ENCODE data around the gene SEM1.
"Not testable (repeated sequence)": the region's sequence is repeated elsewhere in the genome, so short reads cannot be mapped to it uniquely, and the experiment has no call there.

SEM1 gene

DNA sequence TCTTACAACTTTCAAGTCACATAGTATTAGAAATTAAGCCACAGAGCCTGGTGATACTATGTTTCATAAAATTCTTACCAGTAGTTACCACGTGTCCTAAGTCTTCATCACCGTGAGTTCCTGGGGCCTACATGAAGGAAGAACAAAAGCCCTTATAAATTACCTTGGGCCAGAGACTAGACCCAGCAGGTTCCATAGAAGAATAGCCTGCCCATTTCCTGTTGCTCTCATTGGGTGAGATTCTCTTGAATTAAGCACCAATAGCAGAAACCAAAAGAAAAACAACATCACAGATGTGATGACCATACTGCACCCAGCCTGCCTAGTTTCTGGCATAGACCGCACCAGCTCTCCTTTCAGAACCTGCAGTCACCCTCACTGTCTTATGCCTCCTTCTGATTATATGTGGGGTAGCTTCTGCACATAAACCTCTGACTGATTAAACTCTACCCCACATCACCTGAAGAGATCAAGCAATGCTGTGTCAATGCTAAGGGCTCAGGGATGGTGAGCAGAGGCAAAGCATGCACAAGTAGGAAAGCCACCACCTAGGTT is 18.0 kb upstream of the SEM1 start:
- no peak overlapping the region for H3K4me3 ChIP-seq (ENCODE audit: low read length in 2 of 2)
- no peak overlapping the region for H3K27ac ChIP-seq (ENCODE audit: low read length)
- no peaks in the 10 kb centered on the region for H3K27me3 ChIP-seq (ENCODE audit: control insufficient read depth in 1 of 2, insufficient read depth in 2 of 2, low read length in 2 of 2)
- H3K9me3 ChIP-seq (ENCODE audit: control insufficient read depth in 2 of 2, low read length in 2 of 2) = no peaks in the 10 kb centered on the region
- H3K36me3 ChIP-seq (ENCODE audit: control insufficient read depth in 2 of 2, insufficient read depth in 2 of 2, low read length in 2 of 2) = no peaks in the 10 kb centered on the region
- no peak overlapping the region for H3K9ac ChIP-seq (ENCODE audit: low read length in 2 of 2)
- H3K4me1 ChIP-seq (ENCODE audit: control insufficient read depth, insufficient read depth, low read length) = no peaks in the 10 kb centered on the region

DNA sequence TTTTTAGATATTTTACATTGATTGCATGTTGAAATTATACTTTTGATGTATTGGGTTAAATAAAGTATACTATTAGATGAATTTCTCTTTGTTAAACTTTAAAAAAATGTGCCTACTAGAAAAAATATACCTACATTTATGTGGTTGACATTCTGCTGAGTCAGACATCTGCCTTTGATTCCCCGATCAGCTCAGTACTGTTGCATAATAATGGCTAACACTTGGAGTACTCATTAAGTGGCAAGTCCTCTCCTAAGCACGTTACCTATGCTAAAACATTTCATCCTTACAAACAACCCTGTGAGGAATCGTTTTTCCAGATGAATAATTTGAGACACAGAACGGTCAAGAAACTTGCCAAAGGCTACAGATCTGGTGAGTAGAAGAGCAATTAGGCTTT is 14.0 kb upstream of the SEM1 start:
- H3K4me3 ChIP-seq (ENCODE audit: low read length in 2 of 2) = no peak overlapping the region
- H3K9me3 ChIP-seq (ENCODE audit: control insufficient read depth in 2 of 2, low read length in 2 of 2) = no peaks in the 10 kb centered on the region
- H3K36me3 ChIP-seq (ENCODE audit: control insufficient read depth in 2 of 2, insufficient read depth in 2 of 2, low read length in 2 of 2) = no peaks in the 10 kb centered on the region
- H3K27me3 ChIP-seq (ENCODE audit: control insufficient read depth in 1 of 2, insufficient read depth in 2 of 2, low read length in 2 of 2) = peaks cover 0 to 3% of the 10 kb centered on the region in 2 donors
- no peak overlapping the region for H3K9ac ChIP-seq (ENCODE audit: low read length in 2 of 2)
- no peak overlapping the region for H3K27ac ChIP-seq (ENCODE audit: low read length)
- H3K4me1 ChIP-seq (ENCODE audit: control insufficient read depth, insufficient read depth, low read length) = no peaks in the 10 kb centered on the region

DNA sequence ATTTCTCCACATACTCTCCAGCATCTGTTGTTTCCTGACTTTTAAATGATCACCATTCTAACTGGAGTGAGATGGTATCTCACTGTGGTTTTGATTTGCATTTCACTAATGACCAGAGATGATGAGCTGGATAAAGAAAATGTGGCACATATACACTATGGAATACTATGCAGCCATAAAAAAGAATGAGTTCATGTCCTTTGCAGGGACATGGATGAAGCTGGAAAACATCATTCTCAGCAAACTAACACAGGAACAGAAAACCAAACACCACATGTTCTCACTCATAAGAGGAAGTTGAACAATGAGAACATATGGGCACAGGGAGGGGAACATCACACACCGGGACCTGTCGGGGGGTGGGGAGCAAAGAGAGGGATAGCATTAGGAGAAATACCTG is 13.3 kb upstream of the SEM1 start:
- H3K27ac ChIP-seq (ENCODE audit: low read length); H3K9me3 ChIP-seq (ENCODE audit: control insufficient read depth in 2 of 2, low read length in 2 of 2): not testable (repeated sequence)

DNA sequence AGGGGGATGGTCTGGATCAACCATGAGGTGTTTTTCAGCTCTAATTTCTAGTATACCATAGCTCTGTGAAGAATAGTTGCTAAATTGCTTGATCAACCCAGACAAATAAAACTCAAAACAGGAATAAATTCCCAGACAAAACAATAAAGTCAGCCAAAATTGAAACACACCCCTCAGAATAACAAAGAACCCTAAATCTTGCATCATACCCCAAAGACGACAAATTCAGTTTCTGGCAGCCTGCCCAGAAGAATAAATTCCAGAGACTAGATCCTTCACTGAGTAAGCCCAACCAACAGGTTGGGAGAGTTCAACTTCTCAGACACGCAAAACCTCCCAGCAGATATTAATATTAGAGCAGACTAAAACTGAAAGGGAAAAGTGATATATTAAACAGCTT is 11.2 kb upstream of the SEM1 start:
- H3K36me3 ChIP-seq (ENCODE audit: control insufficient read depth in 2 of 2, insufficient read depth in 2 of 2, low read length in 2 of 2) = no peaks in the 10 kb centered on the region
- no peak overlapping the region for H3K27ac ChIP-seq (ENCODE audit: low read length)
- peaks cover 0 to 3% of the 10 kb centered on the region in 2 donors for H3K27me3 ChIP-seq (ENCODE audit: control insufficient read depth in 1 of 2, insufficient read depth in 2 of 2, low read length in 2 of 2)
- H3K4me3 ChIP-seq (ENCODE audit: low read length in 2 of 2) = no peak overlapping the region
- H3K9ac ChIP-seq (ENCODE audit: low read length in 2 of 2) = no peak overlapping the region
- H3K4me1 ChIP-seq (ENCODE audit: control insufficient read depth, insufficient read depth, low read length) = no peaks in the 10 kb centered on the region
- H3K9me3 ChIP-seq (ENCODE audit: control insufficient read depth in 2 of 2, low read length in 2 of 2) = no peaks in the 10 kb centered on the region

More for the DNA sequence above, 13.3 kb upstream of the SEM1 start:
- not testable (repeated sequence) for H3K9ac ChIP-seq (ENCODE audit: low read length in 2 of 2); H3K4me3 ChIP-seq (ENCODE audit: low read length in 2 of 2); H3K27me3 ChIP-seq (ENCODE audit: control insufficient read depth in 1 of 2, insufficient read depth in 2 of 2, low read length in 2 of 2); H3K4me1 ChIP-seq (ENCODE audit: control insufficient read depth, insufficient read depth, low read length); H3K36me3 ChIP-seq (ENCODE audit: control insufficient read depth in 2 of 2, insufficient read depth in 2 of 2, low read length in 2 of 2)

DNA sequence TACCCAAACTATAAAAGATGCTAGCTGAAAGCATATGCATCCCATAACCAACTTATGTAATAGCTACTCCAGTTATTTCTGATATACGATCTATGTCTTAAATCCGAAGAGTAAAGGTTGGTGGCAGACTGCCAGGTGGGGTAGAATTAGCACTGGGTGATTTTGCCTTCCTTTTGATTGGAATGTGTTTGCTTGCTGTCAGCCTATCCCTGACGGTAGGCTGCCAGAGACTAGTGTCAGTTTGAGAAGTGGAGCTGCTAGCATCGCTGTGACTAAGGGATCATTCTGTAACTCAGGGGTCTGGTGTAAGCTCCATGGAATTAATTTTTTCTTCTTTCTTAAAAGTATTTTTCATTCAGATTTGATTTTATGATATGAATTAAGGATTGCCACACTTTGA is 9.5 kb upstream of the SEM1 start:
- H3K27me3 ChIP-seq (ENCODE audit: control insufficient read depth in 1 of 2, insufficient read depth in 2 of 2, low read length in 2 of 2) = peaks cover 0 to 3% of the 10 kb centered on the region in 2 donors
- H3K9me3 ChIP-seq (ENCODE audit: control insufficient read depth in 2 of 2, low read length in 2 of 2) = no peaks in the 10 kb centered on the region
- no peak overlapping the region for H3K27ac ChIP-seq (ENCODE audit: low read length)
- no peaks in the 10 kb centered on the region for H3K36me3 ChIP-seq (ENCODE audit: control insufficient read depth in 2 of 2, insufficient read depth in 2 of 2, low read length in 2 of 2)
- no peak overlapping the region for H3K4me3 ChIP-seq (ENCODE audit: low read length in 2 of 2)
- no peaks in the 10 kb centered on the region for H3K4me1 ChIP-seq (ENCODE audit: control insufficient read depth, insufficient read depth, low read length)
- no peak overlapping the region for H3K9ac ChIP-seq (ENCODE audit: low read length in 2 of 2)

DNA sequence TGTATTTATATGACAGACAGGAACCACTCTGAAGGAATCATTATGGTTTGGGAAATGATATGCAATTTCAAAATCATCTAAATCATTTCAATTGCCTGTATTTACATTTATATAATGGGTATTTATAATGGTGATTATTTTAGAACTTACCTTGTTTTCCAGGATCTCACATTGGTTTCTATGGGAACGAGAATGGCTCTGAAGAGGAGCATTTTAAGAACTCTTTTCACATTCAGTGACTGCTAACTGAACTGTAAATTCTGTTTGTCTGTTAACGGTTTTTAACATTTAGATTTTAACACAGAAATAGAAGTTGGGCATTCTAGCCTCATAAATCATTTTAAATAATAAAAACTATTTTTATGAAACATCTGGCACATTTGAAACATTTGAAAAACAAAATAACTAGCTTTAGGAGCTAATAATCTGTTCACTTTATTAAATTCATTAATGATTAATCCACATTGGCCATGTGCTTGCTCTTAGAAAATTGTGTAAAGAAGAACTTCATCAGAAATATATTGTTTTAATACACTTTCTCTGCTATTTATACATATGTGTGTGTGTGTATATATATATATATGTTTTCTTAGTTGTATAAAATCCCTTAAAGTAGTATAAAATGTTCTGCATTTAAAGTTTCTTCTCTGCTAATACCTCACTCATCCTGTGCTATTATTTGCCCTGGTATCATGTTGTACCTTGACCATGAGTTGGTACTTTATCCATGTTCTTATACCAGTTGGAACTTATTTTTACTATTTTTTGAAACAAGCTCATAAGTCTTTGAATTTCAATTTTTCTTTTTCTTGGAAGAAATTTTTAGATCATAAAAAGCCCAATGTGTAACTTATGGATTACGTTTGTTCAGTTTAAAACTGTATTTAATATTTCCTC is 8.7 kb upstream of the SEM1 start:
- Histone ChIP-seq H3K36me3 (ENCODE audit: control insufficient read depth in 2 of 2, insufficient read depth in 2 of 2, low read length in 2 of 2) (no peaks in the 10 kb centered on the region), H3K4me3 (ENCODE audit: low read length in 2 of 2) (no peak overlapping the region), H3K4me1 (ENCODE audit: control insufficient read depth, insufficient read depth, low read length) (no peaks in the 10 kb centered on the region), H3K27ac (ENCODE audit: low read length) (no peak overlapping the region), H3K9ac (ENCODE audit: low read length in 2 of 2) (no peak overlapping the region), H3K27me3 (ENCODE audit: control insufficient read depth in 1 of 2, insufficient read depth in 2 of 2, low read length in 2 of 2) (peaks cover 0 to 3% of the 10 kb centered on the region in 2 donors), H3K9me3 (ENCODE audit: control insufficient read depth in 2 of 2, low read length in 2 of 2) (no peaks in the 10 kb centered on the region)

DNA sequence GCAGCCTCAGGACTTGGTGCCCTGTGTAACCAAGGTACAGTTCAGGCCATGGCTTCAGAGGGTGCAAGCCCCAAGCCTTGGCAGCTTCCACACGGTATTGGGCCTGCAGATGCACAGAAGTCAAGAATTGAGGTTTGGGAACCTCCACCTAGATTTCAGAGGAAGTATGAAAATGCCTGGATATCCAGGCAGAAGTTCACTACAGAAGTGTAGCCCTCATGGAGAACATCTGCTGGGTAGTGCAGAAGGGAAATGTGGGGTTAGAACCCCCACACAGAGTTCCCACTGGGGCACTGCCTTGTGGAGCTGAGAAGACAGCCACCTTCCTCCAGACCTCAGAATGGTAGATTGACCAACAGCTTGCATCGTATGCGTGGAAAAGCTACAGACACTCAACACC is 3.4 kb upstream of the SEM1 start:
- no peak overlapping the region for H3K4me3 ChIP-seq (ENCODE audit: low read length in 2 of 2)

DNA sequence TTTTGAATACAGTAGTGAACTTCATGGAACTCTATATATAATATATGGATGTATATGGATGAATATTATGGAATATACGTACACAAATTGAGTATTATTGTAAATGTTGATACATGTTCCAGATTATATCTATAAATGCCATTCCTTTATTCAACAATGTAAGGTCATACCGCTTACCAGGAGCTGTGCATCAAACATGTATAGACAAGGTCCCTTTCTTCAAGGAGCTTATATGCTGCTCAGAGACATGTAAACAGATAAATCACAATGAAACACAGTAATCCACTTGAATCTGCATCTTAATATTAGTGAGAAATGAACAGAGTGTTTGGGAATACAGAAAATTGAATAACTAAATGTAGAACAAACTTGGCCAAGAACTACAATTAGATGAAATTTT is 898 bp upstream of the SEM1 start:
- no peak overlapping the region for H3K9ac ChIP-seq (ENCODE audit: low read length in 2 of 2)
- no peak overlapping the region for H3K4me3 ChIP-seq (ENCODE audit: low read length in 2 of 2)

More for the DNA sequence above, 3.4 kb upstream of the SEM1 start:
- Histone ChIP-seq H3K4me1 (ENCODE audit: control insufficient read depth, insufficient read depth, low read length) (peaks cover 3% of the 10 kb centered on the region), H3K9me3 (ENCODE audit: control insufficient read depth in 2 of 2, low read length in 2 of 2) (no peaks in the 10 kb centered on the region), H3K27me3 (ENCODE audit: control insufficient read depth in 1 of 2, insufficient read depth in 2 of 2, low read length in 2 of 2) (no peaks in the 10 kb centered on the region), H3K36me3 (ENCODE audit: control insufficient read depth in 2 of 2, insufficient read depth in 2 of 2, low read length in 2 of 2) (no peaks in the 10 kb centered on the region), H3K9ac (ENCODE audit: low read length in 2 of 2) (no peak overlapping the region), H3K27ac (ENCODE audit: low read length) (no peak overlapping the region)

DNA sequence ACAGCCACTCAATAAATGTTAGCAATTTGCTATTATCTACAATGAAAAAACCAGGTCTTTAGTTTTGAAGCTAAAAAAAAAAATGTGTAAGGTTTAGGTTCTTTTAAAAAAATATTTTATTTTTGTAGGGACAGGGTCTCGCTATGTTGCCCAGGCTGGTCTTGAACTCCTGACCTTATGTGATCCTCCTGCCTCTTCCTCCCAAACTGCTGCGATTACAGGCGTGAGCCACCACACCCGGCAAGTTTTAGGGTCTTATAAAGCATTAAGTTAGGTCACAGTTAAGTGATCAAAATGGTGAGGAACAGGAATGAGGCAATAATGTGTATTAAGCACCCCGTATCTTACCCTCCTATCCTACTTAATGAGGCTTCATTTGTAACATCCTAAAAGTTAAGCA is 774 bp downstream of the SEM1 start:
- Histone ChIP-seq H3K27me3 (ENCODE audit: control insufficient read depth in 1 of 2, insufficient read depth in 2 of 2, low read length in 2 of 2) (no peaks in the 10 kb centered on the region), H3K4me1 (ENCODE audit: control insufficient read depth, insufficient read depth, low read length) (peaks cover 3% of the 10 kb centered on the region), H3K9me3 (ENCODE audit: control insufficient read depth in 2 of 2, low read length in 2 of 2) (no peaks in the 10 kb centered on the region), H3K9ac (ENCODE audit: low read length in 2 of 2) (peak overlapping the region; percentile 86 to 93), H3K27ac (ENCODE audit: low read length) (no peak overlapping the region), H3K4me3 (ENCODE audit: low read length in 2 of 2) (peak overlapping the region; percentile 91), H3K36me3 (ENCODE audit: control insufficient read depth in 2 of 2, insufficient read depth in 2 of 2, low read length in 2 of 2) (no peaks in the 10 kb centered on the region)

More for the DNA sequence above, 898 bp upstream of the SEM1 start:
- no peaks in the 10 kb centered on the region for H3K36me3 ChIP-seq (ENCODE audit: control insufficient read depth in 2 of 2, insufficient read depth in 2 of 2, low read length in 2 of 2)
- H3K27ac ChIP-seq (ENCODE audit: low read length) = no peak overlapping the region
- H3K9me3 ChIP-seq (ENCODE audit: control insufficient read depth in 2 of 2, low read length in 2 of 2) = no peaks in the 10 kb centered on the region
- peaks cover 3% of the 10 kb centered on the region for H3K4me1 ChIP-seq (ENCODE audit: control insufficient read depth, insufficient read depth, low read length)
- no peaks in the 10 kb centered on the region for H3K27me3 ChIP-seq (ENCODE audit: control insufficient read depth in 1 of 2, insufficient read depth in 2 of 2, low read length in 2 of 2)

DNA sequence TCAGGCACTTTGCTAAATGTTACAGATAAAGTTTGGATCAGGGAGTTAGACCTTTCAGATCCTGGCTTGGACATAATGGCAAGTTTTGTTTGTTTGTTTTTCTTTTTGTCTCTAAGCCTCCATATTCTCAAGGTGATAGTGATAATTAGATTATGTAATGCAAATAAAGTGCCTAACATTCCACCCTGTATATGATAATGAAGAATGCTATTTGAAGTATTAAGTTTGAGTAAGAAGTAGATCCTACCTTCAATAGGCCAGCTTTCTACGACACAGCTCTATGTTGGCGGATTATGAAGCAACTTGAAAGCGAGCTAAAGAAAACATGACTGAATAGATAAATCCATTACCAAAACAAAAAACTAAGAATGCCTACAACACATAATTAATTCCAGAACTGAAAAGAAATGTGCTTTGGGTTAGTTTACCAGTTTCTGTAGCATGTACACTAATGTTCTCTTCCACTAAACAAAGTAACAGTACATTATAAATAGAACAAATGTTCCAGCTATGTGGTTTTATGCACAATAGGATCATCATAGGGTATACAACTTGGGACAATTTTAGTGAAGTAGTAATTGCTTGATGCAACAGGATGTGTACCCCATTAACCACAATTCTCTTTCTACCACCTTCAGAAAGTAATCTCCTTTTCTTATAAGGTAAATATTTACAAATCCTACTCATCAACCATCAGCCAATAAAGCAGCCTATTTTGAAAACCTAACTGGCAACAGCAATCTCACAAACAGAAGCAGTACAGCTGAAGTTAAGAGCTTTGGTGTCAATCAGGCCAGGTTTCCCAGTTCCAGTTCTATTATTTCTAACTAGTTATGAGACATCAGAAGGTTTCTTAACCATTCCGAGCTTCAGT is 1.5 kb downstream of the SEM1 start:
- H3K4me3 ChIP-seq (ENCODE audit: low read length in 2 of 2) = peak overlapping the region; percentile 91
- no peaks in the 10 kb centered on the region for H3K36me3 ChIP-seq (ENCODE audit: control insufficient read depth in 2 of 2, insufficient read depth in 2 of 2, low read length in 2 of 2)
- no peak overlapping the region for H3K27ac ChIP-seq (ENCODE audit: low read length)
- no peaks in the 10 kb centered on the region for H3K27me3 ChIP-seq (ENCODE audit: control insufficient read depth in 1 of 2, insufficient read depth in 2 of 2, low read length in 2 of 2)
- peak overlapping the region; percentile 86 to 93 for H3K9ac ChIP-seq (ENCODE audit: low read length in 2 of 2)
- H3K4me1 ChIP-seq (ENCODE audit: control insufficient read depth, insufficient read depth, low read length) = peaks cover 3% of the 10 kb centered on the region
- no peaks in the 10 kb centered on the region for H3K9me3 ChIP-seq (ENCODE audit: control insufficient read depth in 2 of 2, low read length in 2 of 2)

Measured in stomach smooth muscle (tissue), 2 donors.